NOMO-1 (cell line): Measurements from ENCODE around the gene HECW1.
A peak's percentile ranks its signal among the peaks of the same experiment; 100 is the strongest.

Experiments used
- DNase-seq, 2 experiments: peaks; one replicate each; lab custom pipeline; 2025; ENCODE audit not compliant: unreplicated experiment in 2 of 2; lab: John Stamatoyannopoulos, UW

The HECW1 gene

DNA sequence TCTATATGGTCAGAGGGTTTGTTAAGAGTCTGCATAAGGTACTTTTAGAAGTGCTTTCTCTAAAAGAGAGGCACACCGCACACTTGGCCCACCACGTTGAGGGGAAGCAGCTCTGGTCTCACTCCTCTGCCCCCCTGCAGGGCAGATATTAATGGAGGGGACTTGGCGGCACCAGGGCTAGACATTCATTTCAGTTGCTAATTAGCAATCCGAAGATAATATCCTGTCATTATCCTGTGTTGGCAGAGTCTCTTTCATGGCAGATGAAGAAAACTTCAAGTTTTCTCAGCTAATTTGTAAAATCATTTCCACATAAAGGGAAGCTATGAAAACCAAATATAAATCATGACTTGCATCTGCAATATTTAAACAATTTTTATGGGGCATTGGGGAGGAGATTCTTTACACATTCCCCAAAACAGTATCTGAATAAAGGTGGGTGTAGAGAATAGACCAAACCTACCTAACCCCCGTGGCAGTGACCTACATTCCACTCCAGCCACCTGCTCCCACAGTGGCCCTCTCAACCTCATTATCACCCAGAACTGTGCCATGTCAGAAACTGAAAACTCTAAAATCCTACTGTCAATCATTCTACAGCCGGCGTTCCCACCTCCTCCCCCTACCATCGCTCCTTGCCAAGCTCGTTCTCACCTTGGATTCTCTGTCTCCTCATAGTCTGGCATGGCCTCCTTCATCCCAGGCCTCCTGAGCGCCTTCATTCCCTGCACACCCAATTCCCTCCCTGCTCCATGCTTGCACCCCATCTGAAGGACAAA, 416.3 kb downstream of the HECW1 start:
- DNase-seq = no peak

DNA sequence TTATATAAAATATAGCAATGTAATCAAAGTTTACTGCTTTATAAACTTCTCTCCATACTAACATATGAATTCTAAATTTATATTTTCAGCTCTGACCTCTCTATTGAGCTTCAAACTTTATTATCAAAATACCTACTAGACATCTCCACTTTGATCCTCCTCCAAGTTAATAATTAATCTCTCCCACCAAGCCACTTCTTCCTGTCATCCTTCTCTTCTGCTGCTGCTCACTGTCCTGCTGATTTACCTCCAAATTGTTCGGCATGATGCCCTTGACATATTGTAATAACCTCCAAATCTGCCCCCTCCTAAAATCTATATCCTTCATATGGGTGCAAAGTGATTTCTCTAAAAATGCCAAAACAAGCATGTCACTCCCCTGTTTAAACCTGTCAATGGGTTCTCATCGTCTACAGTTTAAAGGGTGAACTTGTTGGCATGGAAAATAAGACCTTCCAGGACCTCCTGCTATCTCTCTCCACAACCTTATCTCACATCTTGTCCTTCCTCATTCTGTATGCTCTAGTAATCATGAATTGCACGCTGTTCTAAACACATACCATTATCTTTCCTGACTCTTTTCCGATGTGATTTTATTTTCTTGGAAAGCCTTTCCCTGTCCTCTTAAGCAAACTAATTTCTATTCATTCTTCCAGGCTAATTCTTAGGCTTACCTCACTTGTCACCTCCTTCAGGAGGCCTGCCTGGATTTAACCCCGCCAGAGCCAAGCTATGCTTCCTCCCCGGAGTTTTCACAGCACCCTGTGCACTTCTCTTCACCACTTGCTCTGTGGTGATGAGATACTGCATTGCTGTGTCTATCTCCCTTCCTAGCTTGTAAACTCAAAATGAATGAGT, 418.3 kb downstream of the HECW1 start:
- no peak for DNase-seq

GRCh38 chr7:43531700-43532099, 419.3 kb downstream of the HECW1 start:
- no peak for DNase-seq

DNA sequence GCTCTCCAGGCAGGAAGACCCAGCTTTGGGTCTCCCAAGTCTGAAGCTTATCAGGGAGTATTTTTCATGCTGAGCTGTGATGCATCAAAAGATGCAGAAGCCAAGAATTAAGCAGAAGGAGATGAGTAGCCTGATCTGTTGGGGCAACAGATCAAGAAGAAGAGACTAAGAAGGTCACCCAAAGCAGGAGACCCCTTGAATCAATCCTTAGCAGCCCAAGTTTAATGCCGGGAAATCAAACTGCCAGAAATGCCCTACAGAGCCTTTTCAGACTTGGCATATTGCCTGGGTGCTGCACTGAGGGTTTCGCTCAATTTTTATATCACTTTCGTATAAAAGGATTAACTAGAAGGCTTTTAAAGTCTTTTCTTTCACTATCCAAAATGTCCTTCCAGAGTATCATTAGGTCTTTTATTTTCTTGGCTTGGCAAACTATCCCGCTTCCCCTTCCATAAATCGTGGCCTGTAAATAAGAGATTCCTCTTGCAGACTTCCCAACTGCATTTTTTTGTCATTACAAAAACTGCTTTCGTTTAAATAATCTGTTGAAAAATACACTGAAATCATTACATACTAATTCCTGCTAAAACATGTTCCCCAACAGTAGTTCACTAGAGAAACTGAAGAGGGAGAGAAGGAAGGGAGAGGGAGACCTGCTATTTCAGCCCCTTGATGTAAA, 421.5 kb downstream of the HECW1 start:
- no peak for DNase-seq

GRCh38 chr7:43535031-43535451, 422.6 kb downstream of the HECW1 start:
- no peak for DNase-seq

- no peak for DNase-seq
These were observed 423.6 kb downstream of the HECW1 start for GRCh38 chr7:43535810-43536585.

- no peak for DNase-seq
These were observed 424.3 kb downstream of the HECW1 start for GRCh38 chr7:43536773-43537172.

DNA sequence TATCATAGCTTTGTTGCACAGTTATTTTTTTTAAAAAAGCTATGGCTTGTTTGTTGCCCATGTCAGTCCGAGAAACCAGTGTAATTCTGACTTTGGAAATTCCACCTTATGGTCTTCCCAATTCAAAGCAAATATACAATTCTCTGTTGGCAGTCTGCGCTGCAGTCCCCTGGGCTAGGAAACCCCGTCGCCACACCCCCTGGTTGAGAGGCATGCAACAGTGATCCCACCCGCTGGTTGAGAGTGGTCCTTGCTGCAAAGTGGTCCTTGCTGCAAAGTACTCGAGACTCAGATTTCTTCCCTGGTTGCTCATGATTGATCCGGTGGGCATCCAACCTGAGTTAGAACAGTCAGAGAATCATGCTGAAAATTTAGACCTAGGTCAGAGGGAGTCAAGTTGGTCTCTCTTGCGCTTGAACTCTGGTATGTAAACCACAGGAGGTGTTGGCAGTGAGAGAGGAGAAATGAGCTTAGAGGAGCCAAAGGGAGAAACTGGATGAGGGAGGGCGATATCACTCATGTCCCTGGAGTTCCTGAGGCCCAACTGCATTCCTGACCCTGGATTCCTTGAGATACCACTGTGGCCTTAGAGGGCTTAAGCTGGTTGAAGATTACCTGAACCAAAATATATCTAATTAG, 425.4 kb downstream of the HECW1 start:
- DNase-seq = no peak

DNA sequence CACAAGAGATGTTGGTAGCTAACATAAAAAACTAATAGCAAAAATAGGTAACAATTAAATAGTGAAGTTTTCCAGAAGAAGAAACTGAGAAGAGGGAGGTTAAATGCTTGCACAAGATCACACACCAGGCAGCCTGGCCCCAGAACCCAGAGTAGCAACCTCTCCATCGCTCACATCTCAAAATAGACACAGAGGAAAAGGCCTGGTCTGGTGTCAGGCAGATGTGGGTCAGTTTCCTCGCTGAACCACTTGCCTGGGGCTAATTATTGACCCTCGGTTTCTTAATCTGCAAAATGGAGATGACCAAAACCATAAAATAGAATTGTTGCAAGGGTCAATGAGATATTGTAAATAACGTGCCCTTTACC, 425.9 kb downstream of the HECW1 start:
- DNase-seq = no peak

DNA sequence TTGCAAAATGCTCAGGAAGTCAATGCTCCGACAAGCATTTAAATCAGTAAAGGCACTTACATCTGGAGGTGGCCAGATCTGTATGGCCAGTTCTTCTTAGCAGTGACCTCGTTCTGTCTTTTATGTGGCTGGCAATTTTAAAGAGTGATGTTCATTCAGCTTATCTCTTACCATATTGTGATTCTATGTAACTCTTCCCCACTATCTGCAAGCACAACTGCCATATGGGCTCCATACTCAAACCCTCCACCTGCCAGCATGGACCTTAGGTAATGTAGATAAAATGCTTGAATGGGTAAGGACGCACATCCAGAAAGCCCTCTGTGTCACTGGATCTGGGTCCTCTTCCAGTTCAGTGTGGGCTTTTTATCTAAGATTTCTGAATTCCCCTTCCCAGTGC, 428.0 kb downstream of the HECW1 start:
- DNase-seq = no peak

DNA sequence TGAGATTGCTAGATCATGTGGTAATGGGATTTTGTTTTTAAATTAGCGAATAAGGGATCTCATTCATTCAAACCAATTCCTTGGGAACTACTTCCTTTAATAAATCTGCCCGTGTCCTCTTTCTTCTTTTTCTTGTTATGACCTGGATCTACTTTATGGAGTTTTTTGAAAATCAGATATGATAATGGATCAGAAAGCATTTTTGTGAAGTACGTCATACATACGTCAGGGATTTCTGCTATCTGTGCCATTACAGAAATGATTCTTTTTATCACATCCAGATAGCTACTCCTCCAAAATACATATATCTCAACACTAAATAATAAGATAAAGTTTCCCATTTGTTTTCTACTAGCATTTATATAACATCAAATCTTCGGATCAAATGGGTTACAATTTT, 430.3 kb downstream of the HECW1 start:
- DNase-seq = no peak

GRCh38 chr7:43546231-43546630, 433.8 kb downstream of the HECW1 start:
- no peak for DNase-seq

- no peak for DNase-seq
These were observed 438.0 kb downstream of the HECW1 start for GRCh38 chr7:43550427-43550826.

- no peak for DNase-seq
These were observed 439.7 kb downstream of the HECW1 start for GRCh38 chr7:43552122-43552521.

GRCh38 chr7:43553999-43554398, 441.6 kb downstream of the HECW1 start:
- DNase-seq = peak in 1 of 2 experiments; percentile 23

GRCh38 chr7:43554423-43554822, 442.0 kb downstream of the HECW1 start:
- DNase-seq = no peak

DNA sequence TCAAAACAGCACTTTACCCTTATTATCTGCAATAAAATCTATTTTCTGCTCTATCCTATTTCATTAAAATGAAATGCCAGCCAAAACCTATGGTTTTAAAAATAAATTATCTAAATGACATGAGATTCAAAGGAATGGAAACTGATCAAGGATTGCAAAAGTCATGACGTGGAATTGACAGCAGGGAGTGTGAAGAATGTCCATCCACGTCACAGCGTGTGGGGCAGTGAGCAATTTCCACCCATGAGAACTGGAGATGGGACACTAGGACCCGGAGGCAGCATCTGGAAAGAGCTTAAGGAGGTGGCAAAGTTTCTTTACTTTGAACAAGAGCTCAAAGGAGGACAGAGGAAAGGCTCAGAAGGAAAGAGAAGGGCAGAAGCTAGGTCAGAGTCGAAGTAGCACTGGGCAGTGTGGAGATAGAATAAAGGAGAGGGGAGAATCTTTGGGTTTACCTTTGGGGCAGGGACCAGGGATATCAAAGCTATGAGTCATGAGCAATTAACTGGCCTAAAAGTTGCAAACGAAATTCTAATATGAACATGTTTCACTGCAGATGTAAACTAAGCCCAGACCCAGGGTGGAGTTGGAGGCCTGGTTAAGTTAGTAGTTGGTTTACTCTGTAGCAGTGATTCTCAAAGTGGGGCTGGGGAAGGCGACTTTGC, 445.5 kb downstream of the HECW1 start:
- DNase-seq = no peak

DNA sequence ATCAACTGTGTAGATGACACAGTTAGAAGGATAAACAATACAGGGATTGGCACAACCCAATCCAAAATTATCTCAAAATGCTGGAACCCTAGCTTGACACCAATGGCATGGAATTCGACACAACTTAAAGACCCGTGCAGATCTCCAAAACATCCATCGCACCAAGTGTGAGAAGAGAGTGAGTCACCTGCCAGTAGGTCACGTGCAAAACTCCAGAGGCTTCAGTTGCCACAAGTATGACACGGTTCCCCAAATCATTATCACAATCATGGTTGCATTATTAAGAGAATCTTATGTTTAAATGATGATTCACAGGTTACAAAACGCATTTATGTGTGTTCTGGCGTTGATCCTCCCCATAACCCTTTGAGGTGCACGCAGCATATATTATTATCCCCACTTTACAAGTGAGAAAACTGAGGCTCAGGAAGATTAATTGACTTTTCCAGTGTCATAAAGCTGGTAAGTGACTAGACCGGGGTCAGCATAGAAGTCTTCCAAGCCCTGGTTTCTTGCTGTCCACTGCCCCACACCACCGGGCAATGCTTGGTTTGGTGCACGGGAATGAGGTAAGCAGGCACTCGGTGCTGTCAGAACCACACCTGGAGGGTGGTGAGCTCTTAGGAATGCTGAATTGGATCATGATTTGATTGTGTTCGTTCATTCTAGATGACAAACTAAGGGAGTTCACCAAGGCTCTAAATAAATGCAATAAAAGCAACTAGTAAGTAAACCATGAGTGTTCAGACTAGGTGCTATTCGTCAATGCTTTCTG, 446.9 kb downstream of the HECW1 start:
- peak in 1 of 2 experiments; percentile 23 for DNase-seq

GRCh38 chr7:43559946-43560335, 447.5 kb downstream of the HECW1 start:
- DNase-seq = no peak
